Activated naive CD8-positive, alpha-beta T cell treated with anti-CD3 and anti-CD28 coated beads, Interleukin-2, amount 50 U/mL, for 24 hours (primary cell): ENCODE data around the gene BDKRB2.
"Not testable (repeated sequence)": the region's sequence is repeated elsewhere in the genome, so short reads cannot be mapped to it uniquely, and the experiment has no call there.

ENCODE experiments used
- ATAC-seq: fragments of 150-1000 bp; cut with Tn5 transposase; one replicate; pipeline ENCODE4 v1.10.0; 2021
- DNase-seq: peaks from one replicate; pipeline ENCODE4 v3.0.0; 2021
- H3K27ac Mint-ChIP-seq: one replicate; pipeline ENCODE4 v1.8.0; 2021; ENCODE audit warnings: mild to moderate bottlenecking, mixed read lengths
- H3K27me3 Mint-ChIP-seq: one replicate; pipeline ENCODE4 v1.8.0; 2021; ENCODE audit warnings: mixed read lengths
- H3K36me3 Mint-ChIP-seq: one replicate; pipeline ENCODE4 v1.8.0; 2021; ENCODE audit warnings: low read depth, mixed read lengths
- H3K4me1 Mint-ChIP-seq: one replicate; pipeline ENCODE4 v1.8.0; 2021; ENCODE audit warnings: mixed read lengths
- H3K4me3 Mint-ChIP-seq: one replicate; pipeline ENCODE4 v1.8.0; 2021; ENCODE audit warnings: mild to moderate bottlenecking, moderate library complexity, mixed read lengths
- H3K9me3 Mint-ChIP-seq: one replicate; pipeline ENCODE4 v1.8.0; 2021; ENCODE audit warnings: mixed read lengths

The BDKRB2 gene

GRCh38 chr14:96239711-96240141 lies 35.1 kb downstream of the BDKRB2 start:
- Mint-ChIP-seq H3K4me1 (no peaks in the 10 kb centered on the region), H3K27ac (no peak overlapping the region), H3K4me3 (no peak overlapping the region), H3K9me3 (no peaks in the 10 kb centered on the region), H3K36me3 (no peaks in the 10 kb centered on the region), H3K27me3 (peaks cover 1% of the 10 kb centered on the region)
- ATAC-seq (no peak), DNase-seq (no peak)

- DNase-seq (no peak), ATAC-seq (no peak)
- H3K27me3 Mint-ChIP-seq, result peaks cover 2% of the 10 kb centered on the region
- H3K4me1 Mint-ChIP-seq, result no peaks in the 10 kb centered on the region
- no peak overlapping the region for H3K27ac Mint-ChIP-seq
- no peak overlapping the region for H3K4me3 Mint-ChIP-seq
- H3K9me3 Mint-ChIP-seq, result no peaks in the 10 kb centered on the region
- H3K36me3 Mint-ChIP-seq, result no peaks in the 10 kb centered on the region
Measured at GRCh38 chr14:96240641-96241040, 36.0 kb downstream of the BDKRB2 start.

- H3K4me3 Mint-ChIP-seq, result no peak overlapping the region
- H3K4me1 Mint-ChIP-seq, result no peaks in the 10 kb centered on the region
- no peak overlapping the region for H3K27ac Mint-ChIP-seq
- H3K9me3 Mint-ChIP-seq, result no peaks in the 10 kb centered on the region
- DNase-seq (no peak), ATAC-seq (no peak)
- no peaks in the 10 kb centered on the region for H3K36me3 Mint-ChIP-seq
- H3K27me3 Mint-ChIP-seq, result peaks cover 6% of the 10 kb centered on the region
Measured at GRCh38 chr14:96242126-96242525, 37.5 kb downstream of the BDKRB2 start.

GRCh38 chr14:96243785-96244184 lies 39.1 kb downstream of the BDKRB2 start:
- H3K36me3 Mint-ChIP-seq, result no peaks in the 10 kb centered on the region
- H3K4me3 Mint-ChIP-seq, result no peak overlapping the region
- peaks cover 6% of the 10 kb centered on the region for H3K27me3 Mint-ChIP-seq
- DNase-seq (no peak), ATAC-seq (no peak)
- no peak overlapping the region for H3K27ac Mint-ChIP-seq
- H3K4me1 Mint-ChIP-seq, result no peaks in the 10 kb centered on the region
- no peaks in the 10 kb centered on the region for H3K9me3 Mint-ChIP-seq

GRCh38 chr14:96245074-96245473 lies 40.4 kb downstream of the BDKRB2 start:
- not testable (repeated sequence) for H3K9me3 Mint-ChIP-seq, H3K27me3 Mint-ChIP-seq, H3K4me1 Mint-ChIP-seq, H3K4me3 Mint-ChIP-seq, H3K27ac Mint-ChIP-seq, ATAC-seq, DNase-seq, H3K36me3 Mint-ChIP-seq

GRCh38 chr14:96245710-96246538 lies 41.3 kb downstream of the BDKRB2 start:
- H3K27ac Mint-ChIP-seq, result no peak overlapping the region
- DNase-seq (no peak), ATAC-seq (no peak)
- no peak overlapping the region for H3K4me3 Mint-ChIP-seq
- H3K9me3 Mint-ChIP-seq, result no peaks in the 10 kb centered on the region
- H3K36me3 Mint-ChIP-seq, result no peaks in the 10 kb centered on the region
- H3K27me3 Mint-ChIP-seq, result peaks cover 6% of the 10 kb centered on the region
- no peaks in the 10 kb centered on the region for H3K4me1 Mint-ChIP-seq

- DNase-seq (no peak), ATAC-seq (no peak)
- Mint-ChIP-seq H3K36me3 (no peaks in the 10 kb centered on the region), H3K9me3 (no peaks in the 10 kb centered on the region), H3K27ac (no peak overlapping the region), H3K4me3 (no peak overlapping the region), H3K4me1 (no peaks in the 10 kb centered on the region), H3K27me3 (peaks cover 6% of the 10 kb centered on the region)
Measured at GRCh38 chr14:96246539-96246847, 41.9 kb downstream of the BDKRB2 start.

GRCh38 chr14:96247031-96247430 lies 42.4 kb downstream of the BDKRB2 start:
- H3K27ac Mint-ChIP-seq, result no peak overlapping the region

GRCh38 chr14:96249029-96249428 lies 44.4 kb downstream of the BDKRB2 start:
- Mint-ChIP-seq H3K9me3 (no peaks in the 10 kb centered on the region), H3K36me3 (no peaks in the 10 kb centered on the region), H3K27ac (no peak overlapping the region), H3K4me1 (no peaks in the 10 kb centered on the region), H3K27me3 (peaks cover 6% of the 10 kb centered on the region), H3K4me3 (no peak overlapping the region)
- ATAC-seq (no peak), DNase-seq (no peak)

More at GRCh38 chr14:96247031-96247430, 42.4 kb downstream of the BDKRB2 start:
- ATAC-seq (no peak), DNase-seq (no peak)
- Mint-ChIP-seq H3K9me3 (no peaks in the 10 kb centered on the region), H3K36me3 (no peaks in the 10 kb centered on the region), H3K4me3 (no peak overlapping the region), H3K27me3 (peaks cover 6% of the 10 kb centered on the region), H3K4me1 (no peaks in the 10 kb centered on the region)

GRCh38 chr14:96250485-96250884 lies 45.8 kb downstream of the BDKRB2 start:
- no peaks in the 10 kb centered on the region for H3K4me1 Mint-ChIP-seq

GRCh38 chr14:96251656-96252155 lies 47.1 kb downstream of the BDKRB2 start:
- Mint-ChIP-seq H3K27me3 (peaks cover 7% of the 10 kb centered on the region), H3K4me3 (no peak overlapping the region)

More at GRCh38 chr14:96250485-96250884, 45.8 kb downstream of the BDKRB2 start:
- ATAC-seq (no peak), DNase-seq (no peak)
- Mint-ChIP-seq H3K36me3 (no peaks in the 10 kb centered on the region), H3K9me3 (no peaks in the 10 kb centered on the region), H3K4me3 (no peak overlapping the region), H3K27me3 (peaks cover 4% of the 10 kb centered on the region), H3K27ac (no peak overlapping the region)

GRCh38 chr14:96252323-96252998 lies 47.8 kb downstream of the BDKRB2 start:
- H3K27me3 Mint-ChIP-seq, result peaks cover 12% of the 10 kb centered on the region
- no peaks in the 10 kb centered on the region for H3K36me3 Mint-ChIP-seq
- no peak overlapping the region for H3K27ac Mint-ChIP-seq
- H3K9me3 Mint-ChIP-seq, result no peaks in the 10 kb centered on the region
- ATAC-seq, result no peak
- DNase-seq, result no peak
- no peak overlapping the region for H3K4me3 Mint-ChIP-seq
- no peaks in the 10 kb centered on the region for H3K4me1 Mint-ChIP-seq

More at GRCh38 chr14:96251656-96252155, 47.1 kb downstream of the BDKRB2 start:
- Mint-ChIP-seq H3K27ac (no peak overlapping the region), H3K4me1 (no peaks in the 10 kb centered on the region), H3K9me3 (no peaks in the 10 kb centered on the region), H3K36me3 (no peaks in the 10 kb centered on the region)
- no peak for ATAC-seq
- no peak for DNase-seq

- Mint-ChIP-seq H3K9me3 (no peaks in the 10 kb centered on the region), H3K36me3 (no peaks in the 10 kb centered on the region), H3K27me3 (peaks cover 12% of the 10 kb centered on the region), H3K27ac (no peak overlapping the region), H3K4me3 (no peak overlapping the region), H3K4me1 (no peaks in the 10 kb centered on the region)
- ATAC-seq (no peak), DNase-seq (no peak)
Measured at GRCh38 chr14:96252999-96253539, 48.4 kb downstream of the BDKRB2 start.

- Mint-ChIP-seq H3K4me3 (no peak overlapping the region), H3K27me3 (peaks cover 16% of the 10 kb centered on the region)
Measured at GRCh38 chr14:96254687-96255086, 50.0 kb downstream of the BDKRB2 start.

More at GRCh38 chr14:96254687-96255086, 50.0 kb downstream of the BDKRB2 start:
- ATAC-seq, result no peak
- no peak for DNase-seq
- Mint-ChIP-seq H3K27ac (no peak overlapping the region), H3K9me3 (no peaks in the 10 kb centered on the region), H3K36me3 (no peaks in the 10 kb centered on the region), H3K4me1 (no peaks in the 10 kb centered on the region)
